DMS 273 (cell line): ENCODE results near the gene PTPN11.

Experiments used
- DNase-seq: peaks from one replicate; lab custom pipeline; 2025; ENCODE audit not compliant: unreplicated experiment; lab: John Stamatoyannopoulos, UW

The PTPN11 gene

DNA sequence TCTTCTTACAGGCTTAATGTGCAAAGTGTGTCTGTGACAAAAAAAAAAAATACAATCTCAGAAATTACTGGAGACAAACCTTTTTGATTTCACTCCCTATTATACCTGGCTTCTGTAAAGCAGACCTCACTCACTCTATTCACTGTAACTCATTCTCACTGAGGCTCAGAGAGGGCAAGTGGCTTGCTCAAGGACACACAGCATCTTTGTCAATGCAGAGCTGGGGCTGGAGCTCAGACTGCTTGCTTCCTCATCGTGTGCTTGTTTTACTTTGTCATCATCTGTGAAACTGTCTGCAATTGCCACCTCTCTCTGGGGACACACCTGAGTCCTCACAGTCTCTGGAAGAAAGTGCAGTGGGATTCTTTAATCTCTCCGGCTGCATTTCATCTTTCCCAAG is 120.0 kb downstream of the PTPN11 start:
- no peak for DNase-seq

DNA sequence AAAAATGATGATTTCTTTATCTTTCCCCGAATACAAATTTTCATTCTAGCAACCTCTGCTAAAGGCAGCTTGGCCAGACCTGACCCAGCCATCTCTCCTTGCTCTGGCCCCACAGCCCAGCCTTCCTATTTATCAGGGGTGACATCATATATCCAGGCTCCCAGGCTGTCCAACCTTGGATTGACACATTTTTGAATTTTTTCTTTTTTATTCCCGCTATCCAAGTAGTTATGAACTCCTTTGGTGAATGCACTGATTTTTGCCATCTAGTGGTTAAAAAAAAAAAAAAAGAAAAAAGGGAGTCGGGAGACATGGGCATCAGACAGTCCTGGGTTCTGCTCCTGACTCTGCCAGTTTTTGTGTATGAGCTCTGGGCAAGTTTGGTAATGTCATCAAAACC is 120.5 kb downstream of the PTPN11 start:
- DNase-seq, result no peak

DNA sequence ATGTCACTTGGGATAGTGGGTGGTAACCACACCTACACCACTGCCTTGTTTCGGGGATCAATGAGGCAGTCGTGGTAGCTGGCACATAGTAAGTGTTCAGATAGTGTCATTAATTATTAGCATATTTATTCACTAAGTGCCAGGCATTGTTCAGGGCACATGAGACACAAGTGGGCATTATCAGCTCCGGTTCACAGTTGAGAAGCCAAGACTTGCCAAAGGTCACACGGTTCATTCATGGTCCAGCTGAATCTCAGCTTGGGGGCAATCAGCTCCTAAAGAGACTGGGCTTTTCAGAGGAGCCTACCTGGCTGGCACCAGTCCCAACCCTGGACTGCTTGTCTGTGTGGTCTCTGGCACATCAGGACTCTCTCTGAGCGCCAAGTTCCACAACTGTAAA is 121.3 kb downstream of the PTPN11 start:
- no peak for DNase-seq

DNA sequence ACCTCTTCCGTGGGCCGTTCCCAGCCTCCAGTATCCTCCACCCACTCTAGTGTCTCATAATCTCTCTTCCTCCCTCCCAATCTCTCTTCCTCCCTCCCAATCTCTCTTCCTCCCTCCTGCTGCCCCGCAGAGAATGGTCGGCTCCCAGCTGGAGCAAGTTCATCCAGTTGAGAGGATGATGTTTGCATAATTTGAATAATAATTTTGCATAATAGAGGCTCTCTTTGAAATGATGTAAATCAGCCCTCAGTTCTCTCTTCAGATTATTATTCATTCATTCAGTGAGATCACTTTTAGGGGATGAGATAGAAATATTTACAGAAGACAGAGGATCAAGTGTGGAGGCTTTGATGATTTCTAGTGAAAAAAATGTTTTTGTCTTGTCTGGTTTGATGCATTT is 125.0 kb downstream of the PTPN11 start:
- DNase-seq, result no peak

DNA sequence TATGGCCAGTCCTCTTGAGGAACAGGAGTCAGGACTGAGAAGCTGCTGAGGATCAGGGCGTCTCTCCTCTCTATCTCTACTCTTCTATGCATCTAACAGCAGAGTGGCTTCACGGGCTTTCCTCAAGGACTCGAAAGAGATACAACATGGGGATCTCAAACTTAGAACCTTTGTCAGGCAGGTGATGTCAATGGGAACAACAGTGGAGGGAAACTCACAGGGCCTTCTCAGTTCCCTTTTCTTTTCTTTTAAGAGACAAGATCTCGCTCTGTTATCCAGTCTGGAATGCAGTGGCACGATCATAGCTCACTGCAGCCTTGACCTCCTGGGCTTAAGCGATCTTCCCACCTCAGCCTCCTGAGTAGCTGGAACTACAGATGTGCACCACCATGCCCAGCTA is 127.6 kb downstream of the PTPN11 start:
- no peak for DNase-seq

DNA sequence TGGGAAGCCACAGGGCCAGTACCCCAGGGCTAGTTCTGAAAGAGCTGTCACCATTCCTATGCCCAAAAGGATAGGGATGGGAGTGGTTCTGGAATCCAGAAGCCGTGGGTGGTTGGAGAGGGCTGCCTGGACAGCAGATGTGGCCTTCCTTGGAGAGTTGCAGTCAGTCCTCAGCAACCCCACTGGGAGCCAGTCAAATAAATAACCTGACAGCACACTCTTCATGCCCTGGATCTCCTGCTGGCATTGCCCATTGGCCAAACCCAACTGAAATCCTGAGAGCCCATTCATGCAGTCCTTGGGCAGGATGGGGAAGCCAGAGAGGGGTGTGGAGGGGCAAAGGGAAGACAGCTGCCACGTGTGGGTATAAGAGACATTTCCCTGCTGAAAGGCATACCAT is 128.2 kb downstream of the PTPN11 start:
- no peak for DNase-seq

DNA sequence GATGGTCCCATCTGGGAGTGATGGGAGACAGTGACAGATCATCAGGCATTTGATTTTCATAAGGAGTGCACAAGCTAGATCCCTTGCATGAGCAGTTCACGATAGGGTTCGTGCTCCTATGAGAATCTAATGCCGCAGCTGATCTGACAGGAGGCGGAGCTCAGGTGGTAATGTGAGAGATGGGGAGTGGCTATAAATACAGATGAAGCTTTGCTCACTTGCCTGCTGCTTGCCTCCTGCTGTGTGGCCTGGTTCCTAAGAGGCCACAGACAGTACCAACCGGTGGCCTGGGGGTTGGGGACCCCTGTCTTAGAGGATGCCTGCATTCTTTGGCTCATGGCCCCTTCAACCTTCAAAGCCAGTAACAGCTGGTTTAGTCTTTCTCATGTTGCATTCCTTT is 130.3 kb downstream of the PTPN11 start:
- DNase-seq, result no peak

DNA sequence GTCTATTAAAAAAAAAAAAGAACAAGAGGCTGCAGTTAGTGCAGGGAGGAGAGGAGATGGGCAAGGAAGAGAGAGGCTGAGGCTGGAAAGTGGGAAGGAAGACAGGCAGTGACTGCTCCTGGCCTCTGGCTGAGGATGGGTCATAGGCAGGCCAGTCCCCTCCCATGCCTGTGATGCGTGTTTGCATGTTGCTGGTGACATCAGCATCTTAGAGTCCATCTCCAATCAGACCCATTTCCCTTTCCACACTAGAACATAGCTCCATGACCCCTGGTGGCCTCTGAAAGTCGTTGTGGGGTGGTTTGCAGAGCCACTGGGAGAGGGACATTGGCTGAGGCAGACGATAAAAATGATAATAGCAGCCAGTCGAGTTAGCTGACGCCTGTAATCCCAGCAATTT is 132.9 kb downstream of the PTPN11 start:
- DNase-seq, result no peak

DNA sequence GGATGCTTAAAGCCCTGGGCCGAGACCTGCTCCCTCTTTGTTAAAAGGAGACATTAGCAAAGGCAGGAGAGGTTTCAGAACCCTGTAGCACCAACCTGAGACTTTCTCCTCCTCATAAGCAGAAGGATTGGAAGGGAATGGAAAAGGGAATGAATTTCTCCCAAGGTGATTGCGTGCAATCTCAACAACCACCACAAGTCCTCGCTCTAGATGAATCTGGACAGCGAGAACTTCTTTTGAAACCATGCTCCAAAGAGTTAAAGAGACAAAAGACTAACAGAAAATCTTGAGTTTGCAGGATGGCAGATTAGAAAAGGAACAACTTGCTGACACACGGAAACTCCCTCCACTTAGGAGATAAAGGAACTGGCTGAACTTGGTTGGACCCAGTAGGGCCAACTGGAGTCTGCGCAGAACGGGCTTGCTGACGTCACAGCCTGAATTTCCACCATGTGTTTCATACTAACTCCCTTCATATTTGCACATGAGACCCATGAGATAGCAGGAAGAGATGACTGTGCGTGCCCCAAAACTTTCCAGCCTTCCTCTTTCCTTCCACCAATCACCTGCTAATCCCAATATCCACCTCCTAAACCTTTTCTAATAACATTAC is 137.0 kb downstream of the PTPN11 start:
- DNase-seq, result no peak

DNA sequence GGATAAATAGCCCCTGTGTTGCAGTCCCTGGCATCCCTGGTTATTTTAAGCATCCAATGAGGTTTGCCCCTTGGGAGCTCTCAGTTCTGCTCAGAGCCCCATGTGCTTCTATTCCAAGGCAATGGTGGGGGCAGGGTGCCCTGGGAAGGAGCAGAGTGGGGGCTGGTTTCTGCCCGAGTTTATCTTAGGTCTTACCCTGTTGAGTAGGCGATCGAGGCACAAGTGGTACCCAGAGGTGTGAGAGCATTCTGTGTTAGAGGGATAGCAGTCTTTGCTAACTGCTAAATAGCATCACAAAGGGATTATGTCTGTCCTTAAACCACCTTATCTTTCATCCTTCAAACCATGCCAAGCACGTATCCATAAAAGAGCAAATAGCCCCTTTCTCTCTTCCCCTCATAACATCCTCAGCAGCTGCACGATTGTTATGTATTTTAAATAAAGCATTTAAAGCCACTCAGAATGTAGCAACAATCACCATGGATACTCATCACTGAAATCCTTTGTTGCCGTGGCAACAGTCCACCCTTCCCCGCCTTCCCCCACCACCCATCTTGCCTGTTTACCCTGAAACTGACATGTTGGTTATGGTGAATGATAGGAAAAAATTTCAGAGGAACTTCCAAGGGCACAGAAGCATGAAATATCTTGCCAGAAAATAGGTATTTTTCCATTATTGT is 139.3 kb downstream of the PTPN11 start:
- peak; percentile 15 for DNase-seq
